K562 (cell line): ENCODE measurements around the gene CHST7. TPM values are rescaled to one million over a fixed set of nuclear protein-coding genes. Genes with fewer than 3 reads are reported as not detected.

ENCODE experiments used
- ATAC-seq: fragments of 200-7000 bp; cut with Tn5 transposase; 3 replicates; pipeline ENCODE4 v1.9.1; 2020; ENCODE audit warnings: moderate library complexity
- BruUV-seq: library from RNA; stranded (reverse); fragments of 400-500 nt; replicated peaks from 2 replicates; lab custom pipeline; 2021; lab: Mats Ljungman, UMichigan
- CTCF ChIA-PET: fragments of 300-600 bp; formaldehyde crosslinking; extraction: SDS; loops from one replicate; lab custom pipeline; 2021; ENCODE audit warnings: low intra/inter-chr PET ratio; lab: Yijun Ruan, JAX
- POLR2A ChIA-PET: fragments of 300-600, 350-650 bp; sonication (Branson Sonifier 250); formaldehyde crosslinking; extraction: SDS; loops from one replicate; lab custom pipeline; 2021; ENCODE audit warnings: antibody characterized with exemption, inconsistent platforms; lab: Yijun Ruan, JAX
- DNase-seq, 4 experiments: peaks; one replicate each; pipeline versions ENCODE4 v3.0.0 to v3.0.0-alpha.2; 2011 to 2018; ENCODE audit warnings: low spot score in 3 of 4, mixed read lengths in 3 of 4; ENCODE audit errors: extremely low read depth in 1 of 4
- FAIRE-seq: peaks from 2 replicates; lab custom pipeline; 2011; peaks lifted over from hg19 to GRCh38; lab: Jason Lieb, UNC
- H2AFZ ChIP-seq: 2 replicates; pipeline ENCODE4 v1.6.0; 2011; ENCODE audit warnings: low read depth, low read length, control low read depth, inconsistent platforms
- H3K27ac ChIP-seq: fragments of 200-600 bp; 3 replicates; pipeline ENCODE4 v1.8.0; 2011; ENCODE audit warnings: low read depth, mild to moderate bottlenecking, control low read depth, inconsistent platforms, low read length, moderate library complexity, mixed read lengths; ENCODE audit errors: extremely low read depth
- H3K27me3 ChIP-seq, 2 experiments: fragments of 300-600 bp in 1 of 2; 2 replicates in 1 of 2; 3 replicates in 1 of 2; pipeline versions ENCODE4 v1.6.0 to v1.8.0; 2011; ENCODE audit warnings: inconsistent platforms in 2 of 2, low read length in 2 of 2, mild to moderate bottlenecking in 1 of 2, mixed read lengths in 1 of 2, moderate library complexity in 1 of 2; ENCODE audit not compliant: control insufficient read depth in 2 of 2, insufficient read depth in 2 of 2
- H3K36me3 ChIP-seq: fragments of 300-600 bp; 3 replicates; pipeline ENCODE4 v1.8.0; 2011; ENCODE audit warnings: mild to moderate bottlenecking, low read length, inconsistent platforms; ENCODE audit not compliant: control insufficient read depth, insufficient read depth
- H3K4me1 ChIP-seq, 2 experiments: fragments of 200-600 bp in 1 of 2; replicated peaks in 1 of 2; 2 replicates in 1 of 2; 3 replicates in 1 of 2; pipeline versions ENCODE4 v1.5.1 to v1.8.0; 2011; ENCODE audit warnings: inconsistent platforms in 2 of 2, low read length in 2 of 2, mild to moderate bottlenecking in 1 of 2, mixed read lengths in 1 of 2, moderate library complexity in 1 of 2; ENCODE audit not compliant: control insufficient read depth in 2 of 2, insufficient read depth in 2 of 2
- H3K4me2 ChIP-seq: 2 replicates; pipeline ENCODE4 v1.6.1; 2011; ENCODE audit warnings: low read length, control low read depth, inconsistent platforms, mixed read lengths; ENCODE audit not compliant: insufficient read depth
- H3K4me3 ChIP-seq: fragments of 200-600 bp; sonication (generic), shearing (Covaris generic); 2 replicates; pipeline ENCODE4 v1.5.1; 2016; ENCODE audit warnings: control low read depth, inconsistent platforms
- H3K79me2 ChIP-seq: fragments of 200-600 bp; 3 replicates; pipeline ENCODE4 v1.8.0; 2011; ENCODE audit warnings: low read length, inconsistent platforms; ENCODE audit not compliant: control insufficient read depth, insufficient read depth
- H3K9ac ChIP-seq, 2 experiments: 2 replicates each; pipeline versions ENCODE4 v1.6.0 to v1.6.1; 2011; ENCODE audit warnings: low read depth in 2 of 2, low read length in 2 of 2, control low read depth in 1 of 2, inconsistent platforms in 1 of 2, mild to moderate bottlenecking in 1 of 2, mixed read lengths in 1 of 2; ENCODE audit not compliant: insufficient read depth in 1 of 2
- H3K9me1 ChIP-seq: one replicate; pipeline ENCODE4 v1.6.0; 2011; ENCODE audit warnings: inconsistent platforms, mild to moderate bottlenecking, low read length, moderate library complexity; ENCODE audit not compliant: control insufficient read depth, insufficient read depth
- H3K9me3 ChIP-seq: replicated peaks from 2 replicates; pipeline ENCODE4 v1.5.1; 2011; ENCODE audit warnings: low read depth, low read length, inconsistent platforms; ENCODE audit not compliant: control insufficient read depth, insufficient read depth
- H4K20me1 ChIP-seq: replicated peaks from 2 replicates; pipeline ENCODE4 v1.6.1; 2011; ENCODE audit warnings: low read length, inconsistent platforms, mixed read lengths; ENCODE audit not compliant: control insufficient read depth, insufficient read depth
- DPF2 ChIP-seq: fragments of 450-650 bp; IDR thresholded peaks from 2 replicates; pipeline ENCODE4 v1.6.1; 2016
- EZH2 ChIP-seq: IDR thresholded peaks from 2 replicates; pipeline ENCODE4 v1.6.1; 2012; ENCODE audit warnings: low read depth, mild to moderate bottlenecking, inconsistent platforms, low read length, borderline replicate concordance
- FOXJ3 ChIP-seq: sonication (generic); formaldehyde crosslinking; IDR thresholded peaks from 2 replicates; pipeline ENCODE4 v1.4.0; 2020; ENCODE audit warnings: mild to moderate bottlenecking, missing genetic modification reagents
- HEY1 ChIP-seq: fragments of 250-450 bp; sonication (Bioruptor Pico); IDR thresholded peaks from 2 replicates; pipeline ENCODE4 v1.5.0; 2020; ENCODE audit warnings: mild to moderate bottlenecking, moderate library complexity, borderline replicate concordance
- LEF1 ChIP-seq: fragments of 450-650 bp; IDR thresholded peaks from 2 replicates; pipeline ENCODE4 v1.6.1; 2016; ENCODE audit warnings: mild to moderate bottlenecking
- RBM39 ChIP-seq: fragments of 200-400 bp; formaldehyde crosslinking; optimal IDR thresholded peaks from 2 replicates; pipeline ENCODE3; 2018; ENCODE audit warnings: low read depth, low read length
- TRIM24 ChIP-seq, 2 experiments: fragments of 450-650 bp; IDR thresholded peaks; 2 replicates each; pipeline ENCODE4 v1.6.1; 2016
- ZKSCAN3 ChIP-seq: fragments of 250-450 bp; sonication (Bioruptor Pico); IDR thresholded peaks from 2 replicates; pipeline ENCODE4 v1.4.0; 2020
- WGBS: fragments of 100-300 bp; shearing (Covaris generic); methylation state at CpG from one replicate; pipeline ENCODE4 v1.1.6; 2016; ENCODE audit warnings: low coverage, mixed read lengths; ENCODE audit not compliant: insufficient coverage; ENCODE audit errors: missing lambda C conversion rate; 5-methylcytosine and 5-hydroxymethylcytosine counted together
- in situ Hi-C: fragments of 300-500 bp; cut with MboI; formaldehyde crosslinking; loops from 4 replicates; pipeline ENCODE4 v1.15.0; 2018; ENCODE audit warnings: inconsistent platforms, mixed read lengths
- intact Hi-C: fragments of 100-400 bp; cut with micrococcal nuclease; formaldehyde crosslinking; loops from 2 replicates; pipeline ENCODE4 v1.14.2; 2022
- polyA plus RNA-seq, 8 experiments: library from polyadenylated mRNA; depleted of rRNA in 4 of 8; stranded (reverse) in 5 of 8; unstranded in 3 of 8; fragments of >200 nt; fragmentation: Nextera tagmentation in 2 of 8; fragmentation: Illumina TruSeq in 1 of 8; extraction: Ambion mirVana in 2 of 8; extraction: Trizol in 1 of 8; gene quantifications; 2 replicates each; pipeline versions ENCODE4 v1.2.1 to v1.2.3, GENCODE V29; 2011 to 2014; ENCODE audit warnings: inconsistent platforms in 1 of 8, missing spikeins in 1 of 8
- total RNA-seq, 7 experiments: library from RNA; depleted of rRNA in 6 of 7; stranded (reverse); fragments of >200 nt in 6 of 7; fragmentation: Illumina TruSeq in 2 of 7; extraction: Trizol in 2 of 7; gene quantifications; 2 replicates each; pipeline versions ENCODE4 v1.2.1 to v1.2.3, GENCODE V29; 2011 to 2021; ENCODE audit warnings: low replicate concordance in 1 of 7
- TF ChIP-seq, protein P1 (sequence below): fragments of 250-450 bp; sonication (Bioruptor Pico); IDR thresholded peaks from 2 replicates; pipeline ENCODE4 v1.8.0; 2022; ENCODE audit warnings: inconsistent platforms, mild to moderate bottlenecking, moderate library complexity, borderline replicate concordance
- TF ChIP-seq, protein P2 (sequence below): fragments of 250-450 bp; sonication (Bioruptor Pico); IDR thresholded peaks from 2 replicates; pipeline ENCODE4 v1.5.0; 2022; ENCODE audit warnings: mild to moderate bottlenecking
- TF ChIP-seq, protein P3 (sequence below): sonication (generic); formaldehyde crosslinking; IDR thresholded peaks from 2 replicates; pipeline ENCODE4 v1.8.1; 2023; ENCODE audit warnings: mild to moderate bottlenecking, missing genetic modification reagents, moderate library complexity

The CHST7 gene
- total and polyA plus RNA-seq, 9 of the 15 experiments (the other 6 are each of a cell fraction or from before 2014, with no cell fraction given) = 0.04 to 0.41 (median 0.09) TPM; not detected in 2

DNA sequence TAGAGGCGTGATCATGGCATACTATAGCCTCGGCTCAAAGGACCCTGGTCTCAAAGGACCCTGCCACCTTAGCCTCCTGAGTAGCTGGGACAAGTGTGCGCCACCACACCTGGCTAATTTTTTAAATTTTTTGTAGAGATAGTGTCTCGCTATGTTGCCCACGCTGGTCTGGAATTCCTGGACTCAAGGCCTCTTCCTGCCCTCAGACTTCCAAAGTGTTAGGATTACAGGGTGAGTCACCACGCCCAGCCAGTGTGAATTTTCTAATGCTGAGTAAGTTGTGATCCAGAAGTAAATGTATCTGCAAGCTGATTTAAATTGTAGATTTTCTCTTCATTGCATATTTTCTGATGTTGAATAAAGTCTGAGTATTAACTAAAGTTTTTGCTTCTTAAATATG, 25.7 kb upstream of the CHST7 start:
- Histone ChIP-seq H2AFZ (no peak overlapping the region), H3K9ac (no peak overlapping the region), H3K4me3 (no peak overlapping the region), H3K36me3 (peaks cover 19% of the 10 kb centered on the region), H3K4me1 (no peaks in the 10 kb centered on the region; a peak in 2 of 5 replicates), H3K27me3 (no peaks in the 10 kb centered on the region), H3K9me3 (no peaks in the 10 kb centered on the region), H3K27ac (no peak overlapping the region), H3K9me1 (no peaks in the 10 kb centered on the region), H4K20me1 (no peaks in the 10 kb centered on the region), H3K4me2 (no peak overlapping the region), H3K79me2 (peaks cover 32% of the 10 kb centered on the region)
- intact Hi-C loops = loop anchor here (5.0 kb wide), 1 partner anchor 139 kb away; no protein-coding TSS in a partner anchor
- BruUV-seq = no TSS peak
- TF ChIP-seq EZH2 = no peak
- TF ChIP-seq, protein P1, sequence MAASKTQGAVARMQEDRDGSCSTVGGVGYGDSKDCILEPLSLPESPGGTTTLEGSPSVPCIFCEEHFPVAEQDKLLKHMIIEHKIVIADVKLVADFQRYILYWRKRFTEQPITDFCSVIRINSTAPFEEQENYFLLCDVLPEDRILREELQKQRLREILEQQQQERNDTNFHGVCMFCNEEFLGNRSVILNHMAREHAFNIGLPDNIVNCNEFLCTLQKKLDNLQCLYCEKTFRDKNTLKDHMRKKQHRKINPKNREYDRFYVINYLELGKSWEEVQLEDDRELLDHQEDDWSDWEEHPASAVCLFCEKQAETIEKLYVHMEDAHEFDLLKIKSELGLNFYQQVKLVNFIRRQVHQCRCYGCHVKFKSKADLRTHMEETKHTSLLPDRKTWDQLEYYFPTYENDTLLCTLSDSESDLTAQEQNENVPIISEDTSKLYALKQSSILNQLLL (CRISPR knock-in tag) = no peak
- TF ChIP-seq DPF2 = no peak
- TF ChIP-seq, protein P2, sequence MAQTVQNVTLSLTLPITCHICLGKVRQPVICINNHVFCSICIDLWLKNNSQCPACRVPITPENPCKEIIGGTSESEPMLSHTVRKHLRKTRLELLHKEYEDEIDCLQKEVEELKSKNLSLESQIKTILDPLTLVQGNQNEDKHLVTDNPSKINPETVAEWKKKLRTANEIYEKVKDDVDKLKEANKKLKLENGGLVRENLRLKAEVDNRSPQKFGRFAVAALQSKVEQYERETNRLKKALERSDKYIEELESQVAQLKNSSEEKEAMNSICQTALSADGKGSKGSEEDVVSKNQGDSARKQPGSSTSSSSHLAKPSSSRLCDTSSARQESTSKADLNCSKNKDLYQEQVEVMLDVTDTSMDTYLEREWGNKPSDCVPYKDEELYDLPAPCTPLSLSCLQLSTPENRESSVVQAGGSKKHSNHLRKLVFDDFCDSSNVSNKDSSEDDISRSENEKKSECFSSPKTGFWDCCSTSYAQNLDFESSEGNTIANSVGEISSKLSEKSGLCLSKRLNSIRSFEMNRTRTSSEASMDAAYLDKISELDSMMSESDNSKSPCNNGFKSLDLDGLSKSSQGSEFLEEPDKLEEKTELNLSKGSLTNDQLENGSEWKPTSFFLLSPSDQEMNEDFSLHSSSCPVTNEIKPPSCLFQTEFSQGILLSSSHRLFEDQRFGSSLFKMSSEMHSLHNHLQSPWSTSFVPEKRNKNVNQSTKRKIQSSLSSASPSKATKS (CRISPR knock-in tag) = no peak
- no peak for TF ChIP-seq ZKSCAN3 (CRISPR knock-in tag)
- TF ChIP-seq, protein P3, sequence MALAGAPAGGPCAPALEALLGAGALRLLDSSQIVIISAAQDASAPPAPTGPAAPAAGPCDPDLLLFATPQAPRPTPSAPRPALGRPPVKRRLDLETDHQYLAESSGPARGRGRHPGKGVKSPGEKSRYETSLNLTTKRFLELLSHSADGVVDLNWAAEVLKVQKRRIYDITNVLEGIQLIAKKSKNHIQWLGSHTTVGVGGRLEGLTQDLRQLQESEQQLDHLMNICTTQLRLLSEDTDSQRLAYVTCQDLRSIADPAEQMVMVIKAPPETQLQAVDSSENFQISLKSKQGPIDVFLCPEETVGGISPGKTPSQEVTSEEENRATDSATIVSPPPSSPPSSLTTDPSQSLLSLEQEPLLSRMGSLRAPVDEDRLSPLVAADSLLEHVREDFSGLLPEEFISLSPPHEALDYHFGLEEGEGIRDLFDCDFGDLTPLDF = no peak
- TF ChIP-seq TRIM24 (IDR thresholded peaks at IDR 0.05) = no peak
- TF ChIP-seq RBM39 = no peak
- TF ChIP-seq HEY1 (CRISPR knock-in tag) = no peak
- no peak for TF ChIP-seq LEF1
- TF ChIP-seq FOXJ3 (CRISPR knock-in tag) = no peak
- 88% methylated on average over 5 of the region's 6 CpGs for WGBS
- FAIRE-seq (no peak), ATAC-seq (no peak), DNase-seq (no peak)
- POLR2A ChIA-PET = no interaction called here
- CTCF ChIA-PET = no interaction called here
- in situ Hi-C loops = no loop called here
